ENCODE data around the gene NDP.

The NDP gene

GRCh38 chrX:44019911-44020310, 46.7 kb upstream of the NDP start:
- no peak for TF ChIP-seq EZH2phosphoT487 (conservative IDR thresholded peaks at IDR 0.05; ENCODE audit: low read length)
- TF ChIP-seq, protein P1, sequence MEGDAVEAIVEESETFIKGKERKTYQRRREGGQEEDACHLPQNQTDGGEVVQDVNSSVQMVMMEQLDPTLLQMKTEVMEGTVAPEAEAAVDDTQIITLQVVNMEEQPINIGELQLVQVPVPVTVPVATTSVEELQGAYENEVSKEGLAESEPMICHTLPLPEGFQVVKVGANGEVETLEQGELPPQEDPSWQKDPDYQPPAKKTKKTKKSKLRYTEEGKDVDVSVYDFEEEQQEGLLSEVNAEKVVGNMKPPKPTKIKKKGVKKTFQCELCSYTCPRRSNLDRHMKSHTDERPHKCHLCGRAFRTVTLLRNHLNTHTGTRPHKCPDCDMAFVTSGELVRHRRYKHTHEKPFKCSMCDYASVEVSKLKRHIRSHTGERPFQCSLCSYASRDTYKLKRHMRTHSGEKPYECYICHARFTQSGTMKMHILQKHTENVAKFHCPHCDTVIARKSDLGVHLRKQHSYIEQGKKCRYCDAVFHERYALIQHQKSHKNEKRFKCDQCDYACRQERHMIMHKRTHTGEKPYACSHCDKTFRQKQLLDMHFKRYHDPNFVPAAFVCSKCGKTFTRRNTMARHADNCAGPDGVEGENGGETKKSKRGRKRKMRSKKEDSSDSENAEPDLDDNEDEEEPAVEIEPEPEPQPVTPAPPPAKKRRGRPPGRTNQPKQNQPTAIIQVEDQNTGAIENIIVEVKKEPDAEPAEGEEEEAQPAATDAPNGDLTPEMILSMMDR (IDR thresholded peaks at IDR 0.05; ENCODE audit: insufficient read depth, low read length, poor library complexity, severe bottlenecking), result no peak
- Histone ChIP-seq H3F3A (ENCODE audit: insufficient read depth) (no peaks in the 10 kb centered on the region), H3K27me3 (ENCODE audit: low read length) (no peaks in the 10 kb centered on the region), H3K36me3 (ENCODE audit: low read length) (no peaks in the 10 kb centered on the region), H3K9me2 (replicated peaks; ENCODE audit: insufficient read depth, low read length) (no peaks in the 10 kb centered on the region), H2AFZ (ENCODE audit: low read depth, low read length, severe bottlenecking) (no peak overlapping the region), H3K27ac (ENCODE audit: low read depth, low read length) (no peak overlapping the region), H4K20me1 (ENCODE audit: low read depth, low read length) (no peaks in the 10 kb centered on the region), H3K4me3 (ENCODE audit: insufficient read depth, low read length, poor library complexity, severe bottlenecking) (no peak overlapping the region), H3K4me2 (ENCODE audit: low read depth, low read length, poor library complexity, severe bottlenecking) (no peak overlapping the region), H3K9ac (ENCODE audit: low read length) (no peak overlapping the region), H3K79me2 (ENCODE audit: insufficient read depth, low read length) (no peaks in the 10 kb centered on the region), H3K9me3 (ENCODE audit: insufficient read depth, low read length) (no peaks in the 10 kb centered on the region)

- no peaks in the 10 kb centered on the region for H3K9me3 ChIP-seq (ENCODE audit: insufficient read depth, low read length)
- H2AFZ ChIP-seq (ENCODE audit: low read depth, low read length, severe bottlenecking), result no peak overlapping the region
- no peaks in the 10 kb centered on the region for H3F3A ChIP-seq (ENCODE audit: insufficient read depth)
- H3K27ac ChIP-seq (ENCODE audit: low read depth, low read length), result no peak overlapping the region
- no peak overlapping the region for H3K9ac ChIP-seq (ENCODE audit: low read length)
- H4K20me1 ChIP-seq (ENCODE audit: low read depth, low read length), result no peaks in the 10 kb centered on the region
- no peak overlapping the region for H3K4me2 ChIP-seq (ENCODE audit: low read depth, low read length, poor library complexity, severe bottlenecking)
- TF ChIP-seq, protein P1 (IDR thresholded peaks at IDR 0.05; ENCODE audit: insufficient read depth, low read length, poor library complexity, severe bottlenecking), result no peak
- TF ChIP-seq EZH2phosphoT487 (conservative IDR thresholded peaks at IDR 0.05; ENCODE audit: low read length), result no peak
- no peaks in the 10 kb centered on the region for H3K27me3 ChIP-seq (ENCODE audit: low read length)
- H3K9me2 ChIP-seq (replicated peaks; ENCODE audit: insufficient read depth, low read length), result no peaks in the 10 kb centered on the region
- H3K79me2 ChIP-seq (ENCODE audit: insufficient read depth, low read length), result no peaks in the 10 kb centered on the region
- H3K36me3 ChIP-seq (ENCODE audit: low read length), result no peaks in the 10 kb centered on the region
- H3K4me3 ChIP-seq (ENCODE audit: insufficient read depth, low read length, poor library complexity, severe bottlenecking), result no peak overlapping the region
Observed at GRCh38 chrX:44017676-44018075, 44.5 kb upstream of the NDP start.

- H2AFZ ChIP-seq (ENCODE audit: low read depth, low read length, severe bottlenecking), result no peak overlapping the region
- no peak overlapping the region for H3K27ac ChIP-seq (ENCODE audit: low read depth, low read length)
- H3K4me2 ChIP-seq (ENCODE audit: low read depth, low read length, poor library complexity, severe bottlenecking), result no peak overlapping the region
- no peaks in the 10 kb centered on the region for H3K36me3 ChIP-seq (ENCODE audit: low read length)
- no peaks in the 10 kb centered on the region for H4K20me1 ChIP-seq (ENCODE audit: low read depth, low read length)
- no peak overlapping the region for H3K9ac ChIP-seq (ENCODE audit: low read length)
- H3K27me3 ChIP-seq (ENCODE audit: low read length), result no peaks in the 10 kb centered on the region
- no peaks in the 10 kb centered on the region for H3F3A ChIP-seq (ENCODE audit: insufficient read depth)
- no peak overlapping the region for H3K4me3 ChIP-seq (ENCODE audit: insufficient read depth, low read length, poor library complexity, severe bottlenecking)
- no peaks in the 10 kb centered on the region for H3K9me3 ChIP-seq (ENCODE audit: insufficient read depth, low read length)
- H3K9me2 ChIP-seq (replicated peaks; ENCODE audit: insufficient read depth, low read length), result no peaks in the 10 kb centered on the region
- TF ChIP-seq, protein P1 (IDR thresholded peaks at IDR 0.05; ENCODE audit: insufficient read depth, low read length, poor library complexity, severe bottlenecking), result no peak
- no peak for TF ChIP-seq EZH2phosphoT487 (conservative IDR thresholded peaks at IDR 0.05; ENCODE audit: low read length)
- no peaks in the 10 kb centered on the region for H3K79me2 ChIP-seq (ENCODE audit: insufficient read depth, low read length)
Observed at GRCh38 chrX:44016906-44017305, 43.7 kb upstream of the NDP start.
